GM18502 (cell line): ENCODE data around the gene ABCG5.

ENCODE experiments used
- ATAC-seq: cut with Tn5 transposase; IDR thresholded peaks from one replicate; pipeline ENCODE4 v1.9.1; 2021; ENCODE audit warnings: mild to moderate bottlenecking; ENCODE audit not compliant: unreplicated experiment, poor library complexity

ABCG5 gene

GRCh38 chr2:43764086-43764705 is 74.4 kb downstream of the ABCG5 start:
- no peak for ATAC-seq

- ATAC-seq: no peak
Observed at GRCh38 chr2:43763091-43763490, 75.5 kb downstream of the ABCG5 start.
